22Rv1 (cell line): ENCODE measurements around the gene CFAP70.

ENCODE experiments used
- H3K27ac ChIP-seq: fragments of 450-650 bp; 2 replicates; pipeline ENCODE4 v1.5.1; 2017
- ZFX ChIP-seq: fragments of 450-650 bp; IDR thresholded peaks from 2 replicates; pipeline ENCODE4 v1.6.1; 2017; ENCODE audit warnings: antibody characterized with exemption, borderline replicate concordance
- TF ChIP-seq, protein P1 (sequence below): fragments of 450-650 bp; IDR thresholded peaks from 2 replicates; pipeline ENCODE4 v1.5.1; 2017; ENCODE audit warnings: mild to moderate bottlenecking

The CFAP70 gene

DNA sequence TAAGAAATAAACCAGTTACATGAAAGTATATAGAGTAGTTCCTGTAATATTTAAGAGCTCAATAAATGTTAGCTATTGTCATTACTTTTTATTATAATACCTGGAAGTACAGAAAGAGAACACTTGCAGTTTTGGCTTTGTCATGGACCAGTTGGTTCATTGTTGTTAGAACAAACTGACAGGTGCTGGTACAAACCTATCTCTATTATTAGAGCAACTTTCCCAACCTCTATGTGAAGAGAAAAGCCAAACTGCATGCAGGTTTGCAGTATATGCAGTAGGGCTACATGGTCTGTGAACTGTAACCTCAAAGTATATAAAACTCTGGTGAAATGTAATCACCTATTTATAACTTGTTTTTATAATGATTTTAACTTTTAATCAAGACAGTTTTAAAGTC is 132.0 kb downstream of the CFAP70 start:
- no peak overlapping the region for H3K27ac ChIP-seq
- TF ChIP-seq, protein P1, sequence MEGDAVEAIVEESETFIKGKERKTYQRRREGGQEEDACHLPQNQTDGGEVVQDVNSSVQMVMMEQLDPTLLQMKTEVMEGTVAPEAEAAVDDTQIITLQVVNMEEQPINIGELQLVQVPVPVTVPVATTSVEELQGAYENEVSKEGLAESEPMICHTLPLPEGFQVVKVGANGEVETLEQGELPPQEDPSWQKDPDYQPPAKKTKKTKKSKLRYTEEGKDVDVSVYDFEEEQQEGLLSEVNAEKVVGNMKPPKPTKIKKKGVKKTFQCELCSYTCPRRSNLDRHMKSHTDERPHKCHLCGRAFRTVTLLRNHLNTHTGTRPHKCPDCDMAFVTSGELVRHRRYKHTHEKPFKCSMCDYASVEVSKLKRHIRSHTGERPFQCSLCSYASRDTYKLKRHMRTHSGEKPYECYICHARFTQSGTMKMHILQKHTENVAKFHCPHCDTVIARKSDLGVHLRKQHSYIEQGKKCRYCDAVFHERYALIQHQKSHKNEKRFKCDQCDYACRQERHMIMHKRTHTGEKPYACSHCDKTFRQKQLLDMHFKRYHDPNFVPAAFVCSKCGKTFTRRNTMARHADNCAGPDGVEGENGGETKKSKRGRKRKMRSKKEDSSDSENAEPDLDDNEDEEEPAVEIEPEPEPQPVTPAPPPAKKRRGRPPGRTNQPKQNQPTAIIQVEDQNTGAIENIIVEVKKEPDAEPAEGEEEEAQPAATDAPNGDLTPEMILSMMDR, result no peak
- no peak for TF ChIP-seq ZFX

DNA sequence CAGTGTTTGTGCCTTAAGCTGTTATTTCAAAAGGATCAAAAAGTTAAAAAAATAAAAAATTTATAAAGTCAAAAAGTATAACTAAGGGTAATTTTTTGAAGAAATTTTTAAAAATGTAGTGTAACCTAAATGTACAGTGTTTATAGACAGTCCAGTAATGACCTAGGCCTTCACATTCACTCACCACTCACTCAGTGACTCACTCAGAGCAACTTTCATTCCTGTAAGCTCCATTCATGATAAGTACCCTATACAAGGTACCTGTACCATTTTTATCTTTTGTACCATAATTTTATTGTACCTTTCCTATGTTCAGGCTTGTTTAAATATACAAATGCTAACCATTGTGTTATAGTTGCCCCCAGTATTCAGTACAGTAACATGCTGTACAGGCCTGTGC is 133.1 kb downstream of the CFAP70 start:
- no peak for TF ChIP-seq ZFX
- TF ChIP-seq, protein P1, result no peak
- H3K27ac ChIP-seq, result no peak overlapping the region

DNA sequence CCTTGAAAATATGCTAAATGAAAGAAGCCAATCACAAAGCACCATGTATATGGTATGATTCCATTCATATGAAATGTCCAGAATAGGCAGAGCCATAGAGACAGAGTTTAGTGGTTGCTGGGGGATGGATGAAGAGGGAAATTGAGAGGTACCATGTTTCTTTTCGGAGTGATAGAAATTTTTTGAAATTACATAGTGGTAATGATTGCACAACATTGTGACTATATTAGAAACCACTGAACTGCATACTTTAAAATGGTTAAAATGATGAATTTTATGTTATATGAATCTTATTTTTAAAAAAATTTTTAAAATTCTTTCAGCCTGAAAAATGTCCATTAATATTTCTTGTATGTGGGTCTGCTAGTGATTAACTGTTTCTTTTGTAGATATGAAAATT is 137.7 kb downstream of the CFAP70 start:
- no peak overlapping the region for H3K27ac ChIP-seq
- no peak for TF ChIP-seq ZFX
- TF ChIP-seq, protein P1, result no peak

DNA sequence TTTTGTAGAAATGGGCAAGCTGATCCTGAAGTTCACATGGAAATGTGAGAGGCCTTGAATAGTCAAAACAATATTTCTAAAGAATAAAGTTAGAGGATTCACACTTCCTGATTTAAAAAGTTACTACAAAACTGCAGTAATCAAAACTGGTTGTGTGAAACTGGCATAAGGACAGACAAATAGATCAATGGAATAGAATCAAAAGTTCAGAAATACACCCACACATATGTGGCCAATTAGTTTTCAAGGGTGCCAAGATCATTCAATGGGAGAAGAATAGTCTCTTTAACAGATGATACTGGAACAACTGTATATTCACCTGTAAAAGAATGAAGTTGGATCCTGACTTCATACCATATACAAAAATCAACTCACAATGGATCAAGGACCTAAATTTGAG is 139.3 kb downstream of the CFAP70 start:
- TF ChIP-seq ZFX, result no peak
- TF ChIP-seq, protein P1, result no peak
- H3K27ac ChIP-seq, result no peak overlapping the region

DNA sequence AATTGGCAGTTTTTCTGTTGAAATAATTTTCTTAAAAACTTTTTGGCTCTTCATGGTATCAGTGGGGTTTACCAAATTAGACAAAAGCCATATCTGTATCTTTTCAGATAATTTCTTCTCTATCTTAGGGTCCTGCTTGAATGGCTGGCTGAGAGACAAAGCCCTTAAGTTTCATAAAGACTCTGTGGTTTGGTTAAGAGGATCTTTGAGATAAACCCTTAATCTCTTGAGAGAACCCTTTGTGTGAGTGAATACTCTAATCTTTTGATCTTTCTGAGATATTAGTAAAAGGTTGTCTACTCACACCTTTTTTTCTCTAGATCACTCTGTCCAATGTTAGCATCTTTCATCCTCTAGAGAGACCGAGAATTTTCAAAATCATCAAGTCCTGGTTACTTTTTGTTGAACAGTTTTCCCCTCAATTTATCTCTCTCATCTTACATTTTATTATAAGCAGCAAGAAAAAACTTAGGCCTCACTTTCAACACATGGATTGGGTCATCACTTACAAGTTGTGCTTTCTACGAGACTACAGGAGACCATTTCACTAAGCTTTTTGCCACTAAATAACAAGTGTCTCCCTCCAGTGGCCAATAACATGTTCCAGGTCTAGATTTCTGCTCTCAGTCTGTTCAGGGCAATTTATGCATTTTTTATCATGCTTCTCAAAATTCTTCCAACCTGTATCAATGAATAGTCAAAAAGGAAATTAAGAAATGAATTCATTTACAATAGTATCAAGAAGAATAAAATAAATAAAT is 140.1 kb downstream of the CFAP70 start:
- H3K27ac ChIP-seq, result no peak overlapping the region
- TF ChIP-seq, protein P1, result peak; percentile 66
- TF ChIP-seq ZFX, result no peak

DNA sequence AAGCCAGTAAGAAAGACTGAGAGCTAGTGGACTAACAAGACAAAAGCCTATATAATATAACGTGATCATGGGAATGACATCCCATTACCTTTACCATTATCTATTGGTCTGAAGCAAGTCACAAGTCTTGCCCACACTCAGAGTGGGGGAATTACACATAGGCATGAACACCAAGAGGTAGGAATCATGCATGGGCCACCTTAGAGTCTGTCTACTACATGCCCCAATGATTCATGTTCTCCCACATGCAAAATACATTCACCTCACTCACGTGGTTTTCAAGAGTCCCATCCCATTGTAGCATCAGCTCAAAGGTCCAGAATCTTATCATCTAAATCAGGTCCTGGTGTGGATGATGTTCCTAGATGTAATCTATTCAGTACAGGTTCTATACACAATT is 141.0 kb downstream of the CFAP70 start:
- H3K27ac ChIP-seq, result no peak overlapping the region
- TF ChIP-seq ZFX, result no peak

DNA sequence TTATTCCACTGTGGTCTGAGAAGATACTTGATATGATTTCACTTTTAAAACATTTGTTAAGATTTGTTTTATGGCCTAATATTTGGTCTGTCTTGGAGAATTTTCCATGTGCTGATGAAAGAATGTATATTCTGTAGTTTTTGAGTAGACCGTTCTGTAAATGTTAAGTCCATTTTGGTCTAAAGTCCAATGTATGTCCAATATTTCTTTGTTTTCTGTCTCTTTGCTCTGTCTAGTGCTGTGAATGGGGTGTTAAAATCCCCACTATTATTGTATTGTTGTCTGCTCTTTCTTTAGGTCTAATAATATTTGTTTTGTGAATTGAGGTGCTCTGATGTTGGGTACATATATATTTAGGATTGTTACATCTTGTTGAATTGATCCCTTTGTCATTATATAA is 142.9 kb downstream of the CFAP70 start:
- TF ChIP-seq, protein P1, result no peak
- no peak for TF ChIP-seq ZFX
- no peak overlapping the region for H3K27ac ChIP-seq
